Panc1 (cell line): ENCODE measurements around the gene C11orf68.

Experiments used
- REST ChIP-seq, 2 experiments: IDR thresholded peaks; 2 replicates each; pipeline ENCODE4 v1.6.1; 2011 to 2012; ENCODE audit warnings: low read depth in 2 of 2, control low read depth in 1 of 2, low read length in 1 of 2, mild to moderate bottlenecking in 1 of 2, moderate library complexity in 1 of 2; ENCODE audit not compliant: insufficient read depth in 1 of 2
- TF ChIP-seq, protein P1 (sequence below): fragments of 450-650 bp; IDR thresholded peaks from 2 replicates; pipeline ENCODE4 v1.5.1; 2017; ENCODE audit warnings: mild to moderate bottlenecking

- no peak for TF ChIP-seq REST (IDR thresholded peaks at IDR 0.05; ENCODE audit: insufficient read depth in 1 of 2, low read depth in 2 of 2, low read length in 1 of 2)
- TF ChIP-seq, protein P1, sequence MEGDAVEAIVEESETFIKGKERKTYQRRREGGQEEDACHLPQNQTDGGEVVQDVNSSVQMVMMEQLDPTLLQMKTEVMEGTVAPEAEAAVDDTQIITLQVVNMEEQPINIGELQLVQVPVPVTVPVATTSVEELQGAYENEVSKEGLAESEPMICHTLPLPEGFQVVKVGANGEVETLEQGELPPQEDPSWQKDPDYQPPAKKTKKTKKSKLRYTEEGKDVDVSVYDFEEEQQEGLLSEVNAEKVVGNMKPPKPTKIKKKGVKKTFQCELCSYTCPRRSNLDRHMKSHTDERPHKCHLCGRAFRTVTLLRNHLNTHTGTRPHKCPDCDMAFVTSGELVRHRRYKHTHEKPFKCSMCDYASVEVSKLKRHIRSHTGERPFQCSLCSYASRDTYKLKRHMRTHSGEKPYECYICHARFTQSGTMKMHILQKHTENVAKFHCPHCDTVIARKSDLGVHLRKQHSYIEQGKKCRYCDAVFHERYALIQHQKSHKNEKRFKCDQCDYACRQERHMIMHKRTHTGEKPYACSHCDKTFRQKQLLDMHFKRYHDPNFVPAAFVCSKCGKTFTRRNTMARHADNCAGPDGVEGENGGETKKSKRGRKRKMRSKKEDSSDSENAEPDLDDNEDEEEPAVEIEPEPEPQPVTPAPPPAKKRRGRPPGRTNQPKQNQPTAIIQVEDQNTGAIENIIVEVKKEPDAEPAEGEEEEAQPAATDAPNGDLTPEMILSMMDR, result no peak
These were observed 37.9 kb downstream of the C11orf68 start for GRCh38 chr11:65880844-65881421.
